HG03064 (cell line): ENCODE measurements around the gene ECE1.

ENCODE experiments used
- ATAC-seq: cut with Tn5 transposase; IDR thresholded peaks from one replicate; pipeline ENCODE4 v1.9.1; 2021; ENCODE audit warnings: low read depth; ENCODE audit not compliant: unreplicated experiment

ECE1 gene

GRCh38 chr1:21255943-21256320 lies 34.3 kb downstream of the ECE1 start:
- no peak for ATAC-seq

GRCh38 chr1:21255284-21255942 lies 34.9 kb downstream of the ECE1 start:
- ATAC-seq = no peak

GRCh38 chr1:21254335-21254951 lies 35.8 kb downstream of the ECE1 start:
- ATAC-seq = no peak

- no peak for ATAC-seq
Observed at GRCh38 chr1:21251773-21252471, 38.3 kb downstream of the ECE1 start.

GRCh38 chr1:21249940-21250493 lies 40.2 kb downstream of the ECE1 start:
- no peak for ATAC-seq

- no peak for ATAC-seq
Observed at GRCh38 chr1:21247892-21248715, 42.2 kb downstream of the ECE1 start.

- no peak for ATAC-seq
Observed at GRCh38 chr1:21246905-21247642, 43.2 kb downstream of the ECE1 start.

GRCh38 chr1:21245688-21246229 lies 44.5 kb downstream of the ECE1 start:
- ATAC-seq = no peak

- no peak for ATAC-seq
Observed at GRCh38 chr1:21244986-21245687, 45.1 kb downstream of the ECE1 start.

GRCh38 chr1:21244154-21244553 lies 46.1 kb downstream of the ECE1 start:
- ATAC-seq = no peak

- ATAC-seq = no peak
Observed at GRCh38 chr1:21242846-21243245, 47.4 kb downstream of the ECE1 start.

- no peak for ATAC-seq
Observed at GRCh38 chr1:21241771-21242581, 48.3 kb downstream of the ECE1 start.

- no peak for ATAC-seq
Observed at GRCh38 chr1:21240706-21241105, 49.6 kb downstream of the ECE1 start.

GRCh38 chr1:21239221-21239620 lies 51.0 kb downstream of the ECE1 start:
- no peak for ATAC-seq

- ATAC-seq = no peak
Observed at GRCh38 chr1:21238141-21238800, 52.0 kb downstream of the ECE1 start.

GRCh38 chr1:21237446-21238088 lies 52.7 kb downstream of the ECE1 start:
- ATAC-seq = no peak

- ATAC-seq = no peak
Observed at GRCh38 chr1:21236178-21236577, 54.1 kb downstream of the ECE1 start.
